GM18870 (cell line): ENCODE data around the gene RPL5.

ENCODE experiments used
- ATAC-seq: cut with Tn5 transposase; IDR thresholded peaks from one replicate; pipeline ENCODE4 v1.9.1; 2021; ENCODE audit warnings: moderate library complexity; ENCODE audit not compliant: unreplicated experiment

The RPL5 gene

DNA sequence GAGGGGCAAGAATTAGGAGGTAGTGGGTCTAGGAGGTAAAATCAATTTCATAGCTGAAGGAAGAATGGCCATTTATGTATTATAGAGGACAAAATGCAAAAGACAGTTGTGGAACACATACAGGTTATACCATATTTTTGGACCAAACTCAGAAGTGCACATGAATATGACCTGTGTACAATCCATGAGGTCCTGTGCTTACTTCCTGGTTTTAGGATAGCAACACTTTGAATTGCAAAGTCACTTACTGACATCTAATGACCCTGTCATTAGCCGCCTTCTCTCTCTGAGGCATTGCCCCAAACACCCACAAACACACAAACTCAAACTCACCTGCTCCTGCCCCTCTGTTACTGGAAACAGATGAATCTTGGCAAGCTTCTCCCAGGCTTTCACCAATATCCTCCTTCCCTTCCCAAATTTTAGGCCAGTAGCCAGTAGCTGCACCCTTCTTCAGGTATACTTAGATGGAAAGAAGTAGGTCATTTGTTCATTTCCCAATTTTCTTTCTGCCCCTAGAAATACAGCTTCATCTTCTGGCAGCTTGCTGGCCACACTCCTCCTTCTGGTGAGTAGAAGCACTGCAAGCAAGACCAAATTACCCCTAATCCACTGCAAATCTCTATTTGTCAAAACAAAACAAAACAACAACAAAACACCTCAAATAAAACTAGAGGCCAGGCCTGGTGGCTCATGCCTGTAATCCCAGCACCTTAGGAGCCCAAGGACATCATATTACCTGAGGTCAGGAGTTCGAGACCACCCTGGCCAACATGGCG lies 13.7 kb upstream of the RPL5 start:
- ATAC-seq = no peak

DNA sequence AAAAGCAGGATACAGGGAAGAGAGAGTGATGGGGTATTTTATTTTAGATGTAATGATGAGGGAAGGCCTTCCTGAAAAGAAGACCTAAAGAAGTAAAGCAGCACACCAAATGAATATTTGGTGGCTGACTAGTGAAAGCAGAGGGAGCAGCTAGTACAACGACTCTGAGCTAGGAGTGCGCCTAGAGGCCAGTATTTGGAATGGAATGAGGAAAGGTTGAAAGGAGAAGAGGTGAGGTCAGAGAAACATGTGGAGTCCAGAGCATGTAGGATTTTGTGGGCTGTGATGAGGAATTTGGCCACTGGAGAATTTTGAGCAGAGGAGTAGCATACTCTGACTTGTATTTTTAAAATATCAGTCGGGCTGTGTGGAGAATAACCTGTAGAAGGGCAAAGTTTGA lies 11.8 kb upstream of the RPL5 start:
- ATAC-seq = no peak

DNA sequence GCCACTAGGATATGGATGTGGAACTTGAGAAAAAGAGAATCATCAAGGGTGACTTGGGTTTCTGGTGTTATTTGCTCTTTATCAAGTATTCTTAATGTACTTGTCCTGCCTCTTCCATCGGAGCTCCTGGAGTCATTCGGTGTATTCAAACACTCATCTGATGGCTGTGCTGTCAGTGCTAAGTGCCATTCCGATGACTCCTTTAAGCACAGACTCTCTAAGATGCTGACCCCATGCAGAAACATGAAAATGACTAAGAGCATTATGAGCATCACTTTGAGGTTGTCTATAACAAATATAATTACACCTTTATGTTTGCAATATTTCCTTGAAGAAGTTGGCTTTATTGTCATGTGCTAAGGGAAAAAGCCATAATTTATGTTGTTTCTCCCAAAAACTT lies 11.3 kb upstream of the RPL5 start:
- no peak for ATAC-seq

DNA sequence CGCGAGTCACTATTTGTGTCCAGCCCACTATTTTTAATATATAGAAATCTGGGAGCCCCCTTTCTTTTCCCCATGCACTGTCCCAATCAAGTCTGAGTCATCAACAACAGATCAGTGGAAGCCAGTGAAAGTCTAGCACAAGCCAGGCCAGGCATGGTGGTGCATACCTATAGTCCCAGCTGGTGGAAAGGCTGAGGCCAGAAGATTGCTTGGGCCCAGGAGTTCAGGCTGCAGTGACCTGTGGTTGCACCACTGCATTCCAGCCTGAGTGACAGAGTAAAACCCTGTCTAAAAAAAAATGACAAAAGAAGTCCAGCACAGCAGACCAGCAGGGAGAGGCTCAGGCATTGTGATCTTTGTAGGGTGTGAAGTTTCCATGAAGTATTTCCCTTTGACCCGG lies 9.0 kb upstream of the RPL5 start:
- ATAC-seq = no peak

DNA sequence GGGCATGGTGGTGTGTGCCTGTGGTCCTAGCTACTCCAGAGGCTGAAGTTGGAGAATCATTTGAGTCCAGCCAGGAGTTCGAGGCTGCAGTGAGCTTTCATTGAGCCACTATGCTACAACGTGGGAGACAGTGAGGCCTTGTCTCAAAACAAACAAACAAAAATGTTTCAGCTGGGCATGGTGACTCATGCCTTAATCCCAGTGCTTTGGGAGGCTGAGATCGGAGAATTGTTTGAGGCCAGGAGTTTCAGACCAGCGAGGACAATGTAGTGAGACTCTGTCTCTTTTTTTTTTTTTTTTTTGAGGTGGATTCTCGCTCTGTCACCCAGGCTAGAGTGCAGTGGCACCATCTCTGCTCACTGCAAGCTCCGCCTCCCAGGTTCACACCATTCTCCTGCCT lies 5.0 kb upstream of the RPL5 start:
- ATAC-seq = no peak

DNA sequence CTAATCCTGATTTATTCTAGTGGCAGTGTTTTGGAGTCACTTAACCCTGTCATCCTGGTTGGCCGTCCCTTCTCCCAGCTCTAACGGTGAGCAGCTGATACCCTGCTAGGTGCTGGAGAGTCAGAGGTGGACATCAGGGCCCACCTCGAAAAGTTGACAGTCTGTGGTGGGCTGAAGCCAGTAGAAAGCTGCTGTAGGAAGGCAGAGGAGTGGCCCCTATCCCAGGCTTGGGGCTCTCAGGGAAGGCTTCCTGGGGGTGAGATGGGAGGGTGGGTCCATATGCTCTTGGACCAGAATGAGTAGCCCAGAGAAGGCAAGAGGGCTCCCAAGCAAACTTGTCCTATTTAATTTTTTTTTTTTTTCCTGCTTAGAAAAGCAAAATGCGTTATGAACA lies 475 bp upstream of the RPL5 start:
- ATAC-seq = no peak

DNA sequence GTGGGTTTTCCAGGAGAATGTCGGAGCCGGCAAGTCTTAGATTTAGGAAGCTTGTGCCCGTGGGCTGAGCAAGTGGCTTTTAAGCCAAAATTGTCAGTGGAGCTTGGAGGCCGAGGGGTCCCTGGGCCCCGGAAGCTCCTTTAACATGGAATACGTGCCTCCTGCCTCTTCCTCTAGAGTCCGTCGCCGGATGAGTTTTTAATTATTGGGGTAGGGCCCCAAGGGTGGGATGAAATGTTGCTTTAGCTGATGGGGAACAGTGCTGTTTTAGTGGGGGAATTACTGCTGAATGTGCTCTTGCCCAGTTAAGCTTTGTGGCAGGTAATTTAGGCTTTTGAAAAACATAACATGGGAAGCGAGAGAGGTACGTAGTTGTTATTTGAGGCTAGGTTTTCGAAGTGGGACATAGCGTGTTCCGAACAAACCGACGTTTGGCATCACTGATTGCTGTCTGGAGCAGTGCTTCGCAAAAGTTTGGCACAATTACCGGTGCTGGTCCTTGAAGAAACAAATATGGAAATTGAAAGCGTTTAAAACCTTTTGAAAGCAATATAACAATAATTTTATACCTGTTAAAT lies 786 bp downstream of the RPL5 start:
- no peak for ATAC-seq

DNA sequence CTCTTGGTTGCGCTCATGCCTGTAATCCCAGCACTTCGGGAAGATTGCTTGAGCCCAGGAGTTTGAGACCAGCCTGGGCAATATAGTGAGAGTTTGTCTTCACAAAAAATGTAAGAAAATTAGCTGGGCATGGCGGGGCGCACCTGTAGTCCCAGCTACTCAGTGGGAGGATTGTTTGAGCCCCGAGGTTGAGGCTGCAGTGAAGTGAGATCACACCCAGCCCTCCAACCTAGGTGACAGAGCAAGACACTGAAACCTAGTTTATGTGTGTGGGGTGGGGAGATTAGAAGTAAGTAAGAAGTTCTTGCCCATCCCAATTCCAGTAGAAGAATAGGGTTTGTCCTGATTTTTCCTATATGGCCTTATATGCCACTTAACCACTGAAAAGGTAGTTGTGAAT lies 2.0 kb downstream of the RPL5 start:
- ATAC-seq = no peak

DNA sequence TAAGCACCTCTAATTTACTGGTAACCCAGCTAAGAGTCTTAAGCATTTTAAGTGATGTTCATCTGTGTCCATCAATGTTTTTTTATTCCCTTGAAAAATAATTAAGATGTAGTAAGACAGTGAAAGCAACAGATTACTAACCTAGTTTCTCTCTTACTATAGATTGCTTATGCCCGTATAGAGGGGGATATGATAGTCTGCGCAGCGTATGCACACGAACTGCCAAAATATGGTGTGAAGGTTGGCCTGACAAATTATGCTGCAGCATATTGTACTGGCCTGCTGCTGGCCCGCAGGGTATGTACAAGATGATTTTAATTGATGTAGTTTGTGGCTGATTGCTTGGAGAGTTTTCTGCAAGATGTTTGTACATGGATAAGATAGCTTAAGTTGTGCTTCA lies 2.8 kb downstream of the RPL5 start:
- no peak for ATAC-seq

DNA sequence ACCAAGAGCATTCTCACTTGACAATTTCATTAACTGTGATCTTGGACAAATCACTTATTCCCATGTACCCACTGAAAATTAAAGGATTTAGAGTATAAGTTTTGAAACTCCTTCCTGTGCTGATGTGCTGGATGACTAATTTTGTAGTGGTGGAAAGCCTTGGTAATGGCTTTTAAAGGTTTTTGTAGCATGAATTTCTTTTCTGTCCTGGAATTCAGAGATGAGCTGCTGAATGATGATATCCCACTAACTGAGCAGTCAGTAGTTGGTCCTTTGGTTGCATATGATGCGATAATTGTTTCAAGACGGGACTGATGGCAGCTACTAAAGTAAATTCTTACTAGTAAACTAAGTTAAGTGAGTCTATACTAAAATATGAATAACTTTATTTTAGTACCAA lies 5.2 kb downstream of the RPL5 start:
- ATAC-seq = no peak

DNA sequence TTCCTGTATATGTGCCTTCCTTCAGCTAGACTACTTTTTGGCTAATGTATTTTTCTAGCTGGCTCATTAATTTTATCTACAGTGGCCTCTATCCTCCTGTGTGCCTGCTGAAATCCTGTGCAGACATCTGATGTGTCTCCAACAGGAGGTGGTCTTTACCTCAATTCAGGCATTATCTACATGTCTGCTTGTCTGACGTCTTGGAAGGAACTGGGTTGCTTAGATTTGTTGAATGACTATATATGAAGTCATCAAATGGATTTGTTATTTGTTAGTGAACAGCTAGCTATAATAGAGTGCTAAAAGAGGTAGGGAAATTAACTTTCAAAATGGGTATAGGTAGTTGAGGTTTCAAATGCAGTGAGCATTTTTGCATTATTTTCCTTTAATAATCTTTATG lies 6.7 kb downstream of the RPL5 start:
- ATAC-seq = no peak

DNA sequence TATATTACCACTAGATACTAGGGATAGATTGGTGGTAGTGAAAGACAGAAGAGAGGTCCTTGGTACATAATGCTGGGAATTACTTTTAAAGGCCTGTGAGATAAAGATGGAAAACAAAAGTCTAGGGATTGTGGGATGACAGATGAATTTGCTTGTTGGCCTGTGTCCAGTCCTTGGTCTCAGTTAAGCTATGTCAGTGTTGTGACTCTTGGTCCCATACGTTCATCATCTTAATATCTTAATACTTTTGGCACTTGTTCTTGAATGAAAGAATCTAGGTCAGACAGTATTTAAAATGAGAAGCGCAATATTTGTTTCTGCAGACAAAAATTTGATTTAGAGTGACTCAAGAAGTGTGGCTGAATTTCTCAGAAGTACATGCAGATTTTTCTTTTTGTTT lies 7.6 kb downstream of the RPL5 start:
- ATAC-seq = no peak

DNA sequence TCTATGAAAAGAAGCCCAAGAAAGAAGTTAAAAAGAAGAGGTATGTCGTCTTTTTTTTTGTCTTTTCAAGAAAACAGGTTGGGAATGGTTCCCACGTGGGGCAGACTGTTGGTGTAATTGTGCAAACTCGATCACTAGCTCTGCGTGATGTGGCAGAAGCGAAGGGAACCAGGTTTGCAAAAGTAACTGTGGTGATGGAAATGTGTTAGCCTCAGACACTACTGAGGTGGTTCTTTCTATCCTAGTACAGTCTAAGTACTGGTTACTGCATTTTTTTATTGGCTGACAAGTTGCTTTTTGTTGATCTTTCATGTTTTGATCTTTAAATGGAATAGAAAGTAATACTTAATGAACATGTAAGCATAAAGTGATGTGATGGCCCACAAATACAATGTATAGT lies 8.8 kb downstream of the RPL5 start:
- no peak for ATAC-seq

DNA sequence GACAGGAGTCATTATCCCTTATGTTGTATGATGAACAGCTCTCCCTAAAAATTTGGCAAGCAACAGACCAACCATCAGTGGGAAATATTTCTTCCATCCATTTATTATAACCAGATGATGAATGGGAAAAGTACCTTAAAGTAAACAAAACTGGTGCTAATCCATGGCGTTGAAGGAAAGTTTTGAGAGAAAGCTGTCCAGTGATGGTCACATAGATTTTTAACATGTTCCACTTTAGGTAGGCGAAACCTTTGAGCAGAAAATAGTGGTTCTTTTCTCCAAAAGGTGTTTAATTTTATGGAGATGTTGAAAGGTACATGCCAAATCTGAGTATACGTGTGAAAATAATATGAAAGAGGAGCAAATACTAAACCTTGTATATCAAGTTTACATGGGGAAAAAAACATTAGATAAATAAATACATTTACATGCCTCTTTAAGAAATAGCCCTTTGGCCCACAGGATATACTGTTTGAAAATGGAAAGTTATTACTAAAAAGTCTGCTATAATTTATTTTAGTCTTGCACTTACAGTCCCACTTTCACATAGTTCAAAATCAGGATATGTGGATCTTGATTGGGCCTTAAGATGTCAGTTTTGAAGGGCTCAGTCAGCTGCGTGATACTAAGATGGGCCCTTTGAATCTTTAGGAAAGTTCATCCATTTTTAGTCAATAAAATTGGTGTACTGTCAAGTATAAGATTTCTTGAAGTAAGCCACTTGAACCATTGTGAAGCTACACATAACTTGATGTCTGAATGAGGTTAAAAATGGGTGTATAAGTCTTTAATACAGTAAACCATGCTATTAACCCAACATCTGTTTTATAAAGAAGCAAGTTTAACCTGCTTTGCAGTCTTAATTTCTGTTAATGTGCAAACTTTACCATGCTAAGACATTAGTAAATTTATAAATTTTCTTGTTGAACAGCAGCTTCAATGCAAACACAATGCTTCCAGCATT lies 10.5 kb downstream of the RPL5 start:
- no peak for ATAC-seq

DNA sequence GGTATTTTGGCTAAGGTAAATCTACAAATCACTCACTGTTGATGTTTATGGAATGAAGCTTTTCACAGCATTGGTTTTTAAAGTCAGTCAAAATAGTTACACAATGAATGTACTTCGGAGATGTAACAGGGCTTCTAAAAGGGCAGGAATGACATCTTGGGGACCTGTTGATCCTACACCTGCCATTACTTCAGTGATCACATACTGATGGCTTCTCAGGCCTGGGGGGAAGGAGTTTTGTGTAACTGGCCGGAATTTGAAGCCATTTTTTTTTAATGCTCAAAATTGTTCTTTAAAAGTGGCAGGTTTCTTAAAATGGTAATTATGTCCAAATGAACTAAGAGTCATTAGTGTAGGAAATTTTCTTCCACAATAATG lies 11.2 kb downstream of the RPL5 start:
- no peak for ATAC-seq

DNA sequence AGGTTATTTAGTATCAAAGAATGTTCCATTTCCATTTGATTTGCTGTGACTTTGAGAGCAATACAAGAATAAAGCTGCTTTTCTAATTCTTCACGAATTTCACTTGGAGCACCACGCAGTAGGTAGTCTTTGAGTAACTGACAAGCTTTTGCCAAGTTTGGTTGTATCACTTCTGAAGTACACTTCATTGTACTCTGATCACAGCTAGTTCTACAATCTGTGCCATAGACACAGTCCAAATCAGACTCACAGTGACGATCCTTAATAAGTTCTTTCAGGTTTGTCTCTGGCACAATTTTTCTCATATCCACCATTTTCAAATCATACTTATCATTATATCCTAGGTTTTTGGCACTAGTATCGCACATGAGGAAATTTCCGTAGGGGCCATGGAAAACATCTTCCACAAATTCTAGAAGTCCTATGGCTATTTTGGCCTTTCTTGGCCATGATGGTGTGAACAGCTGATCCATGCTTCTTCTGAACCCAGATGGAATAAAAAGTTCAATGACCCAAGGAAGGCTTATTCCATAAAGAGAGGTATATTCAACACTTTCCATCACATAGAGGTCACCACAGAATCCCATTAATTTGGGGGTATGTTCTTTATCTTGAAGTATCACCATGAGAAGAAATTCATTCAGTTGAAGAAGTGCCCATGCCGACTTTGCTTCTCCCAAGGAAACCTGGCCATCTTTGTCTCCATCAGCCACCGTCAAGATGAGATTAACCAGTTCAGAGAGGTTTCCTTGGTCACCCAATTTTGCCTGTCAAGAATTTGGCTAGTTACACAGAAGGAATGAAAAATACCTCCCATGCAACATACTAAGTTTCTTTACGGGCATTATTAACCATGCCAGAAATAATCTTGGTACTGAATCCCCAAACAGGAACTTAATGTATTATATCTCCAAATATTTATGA lies 11.9 kb downstream of the RPL5 start:
- no peak for ATAC-seq

DNA sequence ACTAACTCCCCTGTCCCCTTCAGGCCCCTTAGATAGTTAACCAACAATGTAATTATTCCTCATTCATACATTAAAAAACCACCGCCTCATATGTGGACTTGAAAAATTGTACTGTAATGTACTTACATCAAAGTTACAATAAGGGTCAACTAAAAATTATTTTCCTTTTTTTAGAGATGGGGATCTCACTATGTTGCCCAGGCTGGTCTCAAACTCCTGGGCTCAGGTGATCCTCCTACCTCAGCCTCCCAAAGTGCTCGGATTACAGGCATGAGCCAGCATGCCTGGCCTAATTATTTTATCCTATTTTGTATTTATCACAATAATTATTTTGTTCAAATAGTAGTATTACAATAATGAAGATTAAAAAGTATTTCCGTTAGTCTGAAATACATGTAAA lies 12.6 kb downstream of the RPL5 start:
- no peak for ATAC-seq

DNA sequence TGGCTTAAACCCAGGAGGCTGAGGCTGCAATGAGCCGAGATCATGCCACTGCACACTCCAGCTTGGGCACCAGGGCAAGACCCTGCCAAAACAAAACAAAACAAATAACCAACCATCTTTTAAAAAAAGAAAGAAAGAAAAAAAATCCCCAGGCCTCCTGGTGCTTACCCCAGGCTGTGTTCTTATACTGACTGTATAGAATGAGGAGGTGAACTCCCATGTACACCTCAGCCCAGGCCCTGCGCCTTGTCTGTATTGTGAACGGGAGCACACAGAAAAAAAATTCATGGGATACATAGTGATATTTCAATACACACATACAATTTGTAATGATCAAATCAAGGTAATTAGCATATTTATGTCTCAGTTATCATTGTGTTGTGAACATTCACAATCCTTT lies 14.1 kb downstream of the RPL5 start:
- ATAC-seq = no peak

DNA sequence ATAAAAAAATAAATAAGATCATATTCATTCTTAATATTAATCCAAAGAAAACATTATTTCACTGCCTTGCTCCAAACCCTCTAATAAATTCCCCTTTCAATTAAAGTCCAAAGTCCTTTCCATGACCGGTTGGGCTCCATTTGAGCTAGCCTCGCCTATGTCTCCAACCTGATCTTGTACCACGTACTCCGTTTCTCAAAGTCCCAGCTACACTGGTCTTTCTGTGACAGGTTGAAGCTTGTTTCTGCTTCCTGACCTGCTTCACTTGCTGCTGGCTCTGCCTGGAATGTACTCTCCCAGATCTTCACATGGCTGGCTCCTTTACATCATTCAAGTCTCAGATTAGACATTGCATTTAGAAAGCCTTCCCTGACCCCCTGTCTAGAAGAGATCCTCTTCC lies 16.4 kb downstream of the RPL5 start:
- ATAC-seq = no peak

DNA sequence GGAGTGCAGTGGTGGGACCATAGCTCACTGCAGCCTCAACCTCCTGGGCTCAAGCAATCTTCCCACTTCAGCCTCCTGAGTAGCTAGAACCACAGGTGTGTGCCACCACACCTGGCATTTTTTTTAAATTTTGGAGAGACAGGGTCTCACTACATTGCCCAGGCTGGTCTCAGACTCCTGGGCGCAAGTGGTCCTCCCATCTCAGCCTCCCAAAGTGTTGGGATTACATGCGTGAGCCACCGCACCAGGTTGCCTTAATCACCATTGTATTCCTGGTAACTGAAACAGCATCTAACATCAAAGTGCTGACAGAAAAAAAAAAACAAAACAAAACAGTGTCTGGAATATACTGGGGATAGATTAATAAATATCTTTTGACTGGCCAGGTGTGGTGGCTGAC lies 18.2 kb downstream of the RPL5 start:
- no peak for ATAC-seq

DNA sequence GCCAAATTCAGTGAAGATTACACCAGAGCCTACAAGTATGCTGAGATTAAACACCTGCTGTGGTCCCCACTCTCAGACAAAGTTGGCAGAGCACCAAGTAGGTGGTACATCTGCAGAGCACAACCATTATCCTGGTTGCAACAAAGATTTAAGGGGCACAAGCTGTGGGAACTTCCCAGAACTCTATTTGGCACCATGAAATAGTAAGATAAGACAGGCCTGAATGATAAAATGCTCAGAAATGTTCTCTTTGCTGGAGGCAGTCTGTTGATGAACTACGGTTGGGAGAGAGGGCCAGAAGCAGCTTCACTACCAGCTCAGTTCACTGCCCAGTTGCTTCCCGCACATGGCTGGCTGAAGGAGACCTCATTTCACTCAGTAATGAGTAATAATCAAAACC lies 19.9 kb downstream of the RPL5 start:
- ATAC-seq = no peak
